Stomach (tissue), 9 donors: ENCODE data around the gene RASSF10. TPM values are rescaled to one million over a fixed set of nuclear protein-coding genes. Genes with fewer than 3 reads are reported as not detected.

Source experiments
- DNase-seq, 2 donors: peaks; one replicate each; pipeline versions ENCODE4 v3.0.0 to v3.0.0-alpha.2; 2013 to 2019
- H3K27ac ChIP-seq, 5 donors: fragments of 200-600 bp in 4 of 5; sonication (generic) in 4 of 5; one replicate each; pipeline ENCODE4 v1.5.1; 2013 to 2019; ENCODE audit warnings: mild to moderate bottlenecking in 1 of 5, moderate library complexity in 1 of 5
- H3K27me3 ChIP-seq, 3 donors: fragments of 200-600 bp; sonication (generic); one replicate each; pipeline ENCODE4 v1.5.1; 2017 to 2019; ENCODE audit warnings: mixed run types in 1 of 3
- H3K36me3 ChIP-seq, 4 donors: fragments of 200-600 bp; sonication (generic); 1 replicate in 3 of 4; 2 replicates in 1 of 4; pipeline ENCODE4 v1.5.1; 2016 to 2019
- H3K4me1 ChIP-seq, 4 donors: fragments of 200-600 bp; sonication (generic); one replicate each; pipeline ENCODE4 v1.5.1; 2016 to 2019
- H3K4me3 ChIP-seq, 4 donors: fragments of 200-600 bp; sonication (generic) in 3 of 4; one replicate each; pipeline ENCODE4 v1.5.1; 2016 to 2019; ENCODE audit warnings: mild to moderate bottlenecking in 1 of 4
- H3K9me3 ChIP-seq, 4 donors: fragments of 200-600 bp; sonication (generic); one replicate each; pipeline ENCODE4 v1.5.1; 2016 to 2019
- CTCF ChIP-seq, 7 experiments: fragments of 450-650 bp in 4 of 7; fragments of 200-600 bp in 3 of 7; sonication (generic) in 3 of 7; IDR thresholded peaks; one replicate each; pipeline ENCODE4 v1.5.1; 2016 to 2019; ENCODE audit warnings: antibody characterized with exemption in 7 of 7, control low read depth in 2 of 7, mild to moderate bottlenecking in 1 of 7
- EP300 ChIP-seq: sonication (generic); formaldehyde crosslinking; IDR thresholded peaks from one replicate; pipeline ENCODE4 v1.6.1; 2017; ENCODE audit warnings: antibody characterized with exemption
- POLR2A ChIP-seq, 4 donors: fragments of 450-650 bp; IDR thresholded peaks; one replicate each; pipeline ENCODE4 v1.6.1; 2016; ENCODE audit warnings: antibody characterized with exemption in 4 of 4, control low read depth in 2 of 4, mild to moderate bottlenecking in 1 of 4, moderate library complexity in 1 of 4
- POLR2AphosphoS5 ChIP-seq, 3 donors: sonication (generic); formaldehyde crosslinking; IDR thresholded peaks; one replicate each; pipeline ENCODE4 v1.6.1; 2016; ENCODE audit warnings: antibody characterized with exemption in 3 of 3
- WGBS, 5 donors: extraction: QIAGEN DNeasy Blood & Tissue Kit in 3 of 5; methylation state at CpG; one replicate each; pipeline versions ENCODE4 v1.1.5 to v1.1.7; 2013 to 2018; 5-methylcytosine and 5-hydroxymethylcytosine counted together
- intact Hi-C: fragments of 100-400 bp; cut with DNase I; formaldehyde crosslinking; loops from one replicate; pipeline ENCODE4 v1.15.1; 2023; ENCODE audit warnings: low total_unique reads
- polyA plus RNA-seq, 3 donors: library from polyadenylated mRNA; stranded (reverse); fragments of 200-250 nt; gene quantifications; one replicate each; pipeline ENCODE4 v1.2.3, GENCODE V29; 2013
- total RNA-seq, 5 donors: library from RNA; depleted of rRNA; stranded (reverse); fragments of >200 nt; gene quantifications; one replicate each; pipeline versions ENCODE4 v1.1.0 to v1.2.3, GENCODE V29; 2014 to 2016
- donor health status: healthy with polysubstance abuse.
- donor health status: Bipolar disorder and iron deficiency.
- donor health status: healthy.

Gene RASSF10
- total and polyA plus RNA-seq, 8 donors, result 0.58 to 7.0 (median 2.5) TPM

GRCh38 chr11:13030857-13031256, 21.7 kb downstream of the RASSF10 start:
- no peaks in the 10 kb centered on the region for H3K9me3 ChIP-seq
- peak; percentile 69 to 95 for DNase-seq
- intact Hi-C loops, result no loop called here
- H3K4me1 ChIP-seq, result peaks cover 0 to 17% (median 12%) of the 10 kb centered on the region in 4 donors
- WGBS, 5 donors, result 18 to 31% (median 26%) methylated on average over 3 of the region's 3 CpGs
- no peak overlapping the region for H3K4me3 ChIP-seq
- peak overlapping the region in 3 of 5 donors; percentile 7 to 64 (median 25) for H3K27ac ChIP-seq
- no peak for TF ChIP-seq POLR2A (IDR thresholded peaks at IDR 0.05)
- no peak for TF ChIP-seq EP300
- TF ChIP-seq CTCF (IDR thresholded peaks at IDR 0.05), result no peak
- TF ChIP-seq POLR2AphosphoS5 (IDR thresholded peaks at IDR 0.05), result peak in 2 of 3 donors; percentile 52 to 59
- no peaks in the 10 kb centered on the region for H3K36me3 ChIP-seq
- peaks cover 0 to 11% (median 0%) of the 10 kb centered on the region in 3 donors for H3K27me3 ChIP-seq

- no peak for DNase-seq
- Histone ChIP-seq H3K4me1 (peaks cover 0 to 17% (median 12%) of the 10 kb centered on the region in 4 donors), H3K27ac (peak overlapping the region in 3 of 5 donors; percentile 2 to 64 (median 25)), H3K27me3 (peaks cover 0 to 11% (median 0%) of the 10 kb centered on the region in 3 donors), H3K9me3 (no peaks in the 10 kb centered on the region), H3K36me3 (no peaks in the 10 kb centered on the region), H3K4me3 (no peak overlapping the region)
- intact Hi-C loops, result no loop called here
- TF ChIP-seq EP300, result no peak
- TF ChIP-seq POLR2A (IDR thresholded peaks at IDR 0.05), result no peak
- no peak for TF ChIP-seq POLR2AphosphoS5 (IDR thresholded peaks at IDR 0.05)
- TF ChIP-seq CTCF (IDR thresholded peaks at IDR 0.05), result no peak
These were observed 22.2 kb downstream of the RASSF10 start for GRCh38 chr11:13031349-13031748.

DNA sequence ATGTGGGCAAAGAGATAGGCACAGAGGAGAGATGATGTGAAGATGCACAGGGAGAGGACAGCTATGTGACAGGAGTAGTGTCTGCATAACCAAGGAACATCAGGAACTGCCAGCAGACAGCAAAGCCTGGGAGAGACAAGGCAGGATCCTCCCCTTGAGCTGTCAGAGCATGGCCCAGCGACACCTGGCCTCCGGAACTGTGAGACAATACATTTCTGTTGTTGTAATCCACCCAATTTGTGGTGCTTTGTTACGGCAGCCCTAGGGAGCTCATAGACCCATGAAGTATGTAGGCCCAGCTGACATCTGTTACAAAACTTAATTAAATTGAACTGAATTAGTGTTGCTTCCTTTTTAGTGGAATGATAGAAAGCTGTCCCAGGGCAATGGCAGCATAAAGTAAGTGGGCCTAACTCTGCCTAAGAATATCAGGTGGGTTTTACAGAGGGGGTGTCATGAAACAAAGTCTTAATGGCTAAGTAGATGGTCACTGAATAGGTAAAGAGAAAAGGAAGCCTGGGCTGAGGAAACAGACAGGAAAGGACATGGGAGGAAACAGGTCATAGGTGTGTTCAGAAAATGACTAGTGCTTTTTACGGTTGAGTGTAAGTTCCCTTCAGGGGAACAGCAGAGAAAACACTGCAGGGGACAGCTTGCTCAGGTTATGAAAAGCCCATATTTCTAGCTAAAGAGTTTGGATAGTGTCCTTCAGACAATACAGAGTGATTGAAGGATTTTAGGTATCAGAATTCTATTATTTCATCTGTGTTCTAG, 24.8 kb downstream of the RASSF10 start:
- intact Hi-C loops, result no loop called here
- peaks cover 0 to 25% (median 12%) of the 10 kb centered on the region in 4 donors for H3K4me1 ChIP-seq
- H3K36me3 ChIP-seq, result no peaks in the 10 kb centered on the region
- DNase-seq, result no peak
- 83 to 94% (median 84%) methylated on average over 3 to 4 of the region's 4 CpGs for WGBS, 5 donors
- no peaks in the 10 kb centered on the region for H3K9me3 ChIP-seq
- H3K4me3 ChIP-seq, result no peak overlapping the region
- no peaks in the 10 kb centered on the region for H3K27me3 ChIP-seq
- H3K27ac ChIP-seq, result no peak overlapping the region
- no peak for TF ChIP-seq POLR2A (IDR thresholded peaks at IDR 0.05)
- TF ChIP-seq POLR2AphosphoS5 (IDR thresholded peaks at IDR 0.05), result no peak
- no peak for TF ChIP-seq EP300
- no peak for TF ChIP-seq CTCF (IDR thresholded peaks at IDR 0.05)

DNA sequence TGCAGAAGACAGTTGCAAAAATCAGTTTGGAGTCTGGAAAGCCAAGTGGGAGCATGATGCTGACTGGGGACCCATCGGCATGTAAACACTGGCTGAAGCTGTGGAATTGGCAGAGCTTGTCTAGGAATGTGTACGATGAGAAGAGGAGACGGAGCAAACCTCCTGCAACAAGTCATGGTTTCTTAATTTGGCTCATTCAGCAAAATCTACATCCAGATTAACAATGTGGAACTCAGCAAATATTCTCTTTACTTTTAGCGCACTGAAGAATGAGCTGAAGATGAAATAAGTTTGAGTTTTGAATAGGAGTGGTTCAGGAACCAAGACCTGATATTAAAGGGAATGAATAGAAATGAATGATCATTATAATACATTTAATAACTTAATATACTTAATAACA, 26.6 kb downstream of the RASSF10 start:
- TF ChIP-seq POLR2AphosphoS5 (IDR thresholded peaks at IDR 0.05) (no peak), EP300 (no peak), POLR2A (IDR thresholded peaks at IDR 0.05) (no peak), CTCF (IDR thresholded peaks at IDR 0.05) (no peak)
- Histone ChIP-seq H3K9me3 (no peaks in the 10 kb centered on the region), H3K27me3 (no peaks in the 10 kb centered on the region), H3K4me3 (no peak overlapping the region), H3K27ac (no peak overlapping the region), H3K36me3 (no peaks in the 10 kb centered on the region), H3K4me1 (peaks cover 0 to 18% (median 10%) of the 10 kb centered on the region in 4 donors)
- 75 to 82% (median 80%) methylated on average over 4 of the region's 4 CpGs for WGBS, 5 donors
- no peak for DNase-seq
- intact Hi-C loops, result no loop called here
